Measurements from ENCODE around the gene HMGN4.
"Not testable (repeated sequence)": the region's sequence is repeated elsewhere in the genome, so short reads cannot be mapped to it uniquely, and the experiment has no call there.

- TF ChIP-seq POLR2A (IDR thresholded peaks at IDR 0.05); CTCF (IDR thresholded peaks at IDR 0.05 in 4 of 5, conservative IDR thresholded peaks at IDR 0.05 in 1 of 5): not testable (repeated sequence)
Observed at GRCh38 chr6:26511033-26511432, 27.1 kb upstream of the HMGN4 start.

Data from gastrocnemius medialis (tissue), 4 donors.